H1 (cell line): Measurements from ENCODE around the gene METTL6. TPM values are rescaled to one million over a fixed set of nuclear protein-coding genes. Genes with fewer than 3 reads are reported as not detected.

Experiments
- CTCF ChIA-PET: fragments of 300-600 bp; sonication (Branson Sonifier 250); formaldehyde crosslinking; loops from one replicate; lab custom pipeline; 2021; ENCODE audit not compliant: partially characterized antibody; lab: Charles Lee
- POLR2A ChIA-PET: fragments of 300-600 bp; sonication (Branson Sonifier 250); formaldehyde crosslinking; loops from one replicate; lab custom pipeline; 2021; ENCODE audit warnings: inconsistent platforms; ENCODE audit not compliant: partially characterized antibody; lab: Charles Lee
- DNase-seq, 2 experiments: peaks; one replicate each; pipeline versions ENCODE4 v3.0.0 to v3.0.0-alpha.2; 2010 to 2022; ENCODE audit warnings: low spot score in 2 of 2, low read depth in 1 of 2, mixed read lengths in 1 of 2
- FAIRE-seq: peaks from 2 replicates; lab custom pipeline; 2011; peaks lifted over from hg19 to GRCh38; lab: Jason Lieb, UNC
- H2AFZ ChIP-seq: 2 replicates; pipeline ENCODE4 v1.8.1; 2012; ENCODE audit warnings: low read length, inconsistent platforms
- H2AK5ac ChIP-seq: 2 replicates; pipeline ENCODE4 v1.6.1; 2013; ENCODE audit warnings: low read depth, low read length
- H2BK120ac ChIP-seq: replicated peaks from 2 replicates; pipeline ENCODE3; 2013; ENCODE audit warnings: low read depth, low read length, inconsistent platforms
- H2BK12ac ChIP-seq: 2 replicates; pipeline ENCODE4 v1.6.1; 2013; ENCODE audit warnings: low read depth, low read length
- H2BK15ac ChIP-seq: 2 replicates; pipeline ENCODE4 v1.6.1; 2013; ENCODE audit warnings: low read length
- H2BK20ac ChIP-seq: 2 replicates; pipeline ENCODE4 v1.6.1; 2013; ENCODE audit warnings: low read length
- H2BK5ac ChIP-seq: 2 replicates; pipeline ENCODE4 v1.6.1; 2013; ENCODE audit warnings: low read depth, low read length
- H3K14ac ChIP-seq: 2 replicates; pipeline ENCODE4 v1.6.1; 2013; ENCODE audit warnings: inconsistent platforms; ENCODE audit not compliant: insufficient read length
- H3K18ac ChIP-seq: 2 replicates; pipeline ENCODE4 v1.6.1; 2013; ENCODE audit warnings: low read length; ENCODE audit errors: extremely low read depth
- H3K23ac ChIP-seq: 2 replicates; pipeline ENCODE4 v1.6.1; 2013; ENCODE audit warnings: inconsistent platforms; ENCODE audit not compliant: insufficient read length
- H3K23me2 ChIP-seq: 2 replicates; pipeline ENCODE4 v1.6.1; 2013; ENCODE audit warnings: low read depth, low read length
- H3K27ac ChIP-seq: 2 replicates; pipeline ENCODE4 v1.6.1; 2011; ENCODE audit warnings: low read depth, low read length, inconsistent platforms
- H3K27me3 ChIP-seq, 4 experiments: replicated peaks in 1 of 4; 1 replicate in 1 of 4; 2 replicates in 3 of 4; pipeline versions ENCODE4 v1.6.1 to v1.8.1; 2011 to 2013; ENCODE audit warnings: low read length in 3 of 4, mild to moderate bottlenecking in 3 of 4, inconsistent platforms in 2 of 4, mixed read lengths in 2 of 4, moderate library complexity in 1 of 4; ENCODE audit not compliant: control insufficient read depth in 3 of 4, insufficient read depth in 3 of 4; ENCODE audit errors: extremely low read depth in 1 of 4
- H3K36me3 ChIP-seq, 4 experiments: 2 replicates each; pipeline versions ENCODE4 v1.6.1 to v1.8.1; 2011 to 2013; ENCODE audit warnings: mild to moderate bottlenecking in 4 of 4, low read length in 3 of 4, moderate library complexity in 2 of 4, control low read depth in 1 of 4, inconsistent platforms in 1 of 4; ENCODE audit not compliant: insufficient read depth in 4 of 4, control insufficient read depth in 2 of 4
- H3K4ac ChIP-seq: replicated peaks from 2 replicates; pipeline ENCODE3; 2013; ENCODE audit warnings: low read length, low read depth, mixed read lengths, inconsistent platforms; ENCODE audit not compliant: insufficient read length
- H3K4me1 ChIP-seq, 4 experiments: replicated peaks in 1 of 4; 1 replicate in 1 of 4; 2 replicates in 3 of 4; pipeline versions ENCODE4 v1.6.1 to v1.8.1; 2011 to 2013; ENCODE audit warnings: low read length in 3 of 4, inconsistent platforms in 2 of 4, mixed read lengths in 1 of 4; ENCODE audit not compliant: insufficient read depth in 4 of 4, control insufficient read depth in 3 of 4
- H3K4me2 ChIP-seq, 2 experiments: 2 replicates each; pipeline versions ENCODE4 v1.6.1 to v1.8.1; 2011 to 2013; ENCODE audit warnings: low read depth in 2 of 2, low read length in 2 of 2, control low read depth in 1 of 2, inconsistent platforms in 1 of 2, mild to moderate bottlenecking in 1 of 2; ENCODE audit not compliant: insufficient read depth in 1 of 2
- H3K4me3 ChIP-seq, 4 experiments: fragments of 200-600, 300-600 bp in 1 of 4; sonication (generic), shearing (Covaris generic), sonication (Bioruptor Twin) in 1 of 4; 2 replicates each; pipeline versions ENCODE4 v1.5.1 to v1.8.1; 2011 to 2016; ENCODE audit warnings: low read length in 4 of 4, low read depth in 3 of 4, control low read depth in 2 of 4, inconsistent platforms in 2 of 4, mild to moderate bottlenecking in 2 of 4, mixed read lengths in 1 of 4, moderate library complexity in 1 of 4; ENCODE audit not compliant: insufficient read depth in 2 of 4; ENCODE audit errors: extremely low read depth in 1 of 4
- H3K56ac ChIP-seq: replicated peaks from 2 replicates; pipeline ENCODE3; 2013; ENCODE audit warnings: low read depth, mild to moderate bottlenecking, mixed read lengths, low read length, inconsistent platforms; ENCODE audit not compliant: insufficient read length
- H3K79me1 ChIP-seq: 2 replicates; pipeline ENCODE4 v1.6.1; 2013; ENCODE audit warnings: low read depth, low read length, control low read depth
- H3K79me2 ChIP-seq, 2 experiments: 2 replicates each; pipeline versions ENCODE4 v1.6.1 to v1.8.1; 2012 to 2013; ENCODE audit warnings: low read length in 2 of 2, mild to moderate bottlenecking in 2 of 2, inconsistent platforms in 1 of 2; ENCODE audit not compliant: insufficient read depth in 2 of 2, control insufficient read depth in 1 of 2
- H3K9ac ChIP-seq, 4 experiments: replicated peaks in 1 of 4; 1 replicate in 1 of 4; 2 replicates in 3 of 4; pipeline versions ENCODE4 v1.6.1 to v1.8.1; 2011 to 2013; ENCODE audit warnings: low read depth in 3 of 4, low read length in 3 of 4, control low read depth in 2 of 4, mild to moderate bottlenecking in 2 of 4, moderate library complexity in 2 of 4, inconsistent platforms in 1 of 4; ENCODE audit errors: extremely low read depth in 1 of 4
- H3K9me3 ChIP-seq, 2 experiments: 2 replicates each; pipeline versions ENCODE4 v1.6.1 to v1.8.1; 2012 to 2013; ENCODE audit warnings: mild to moderate bottlenecking in 2 of 2, moderate library complexity in 2 of 2, control low read depth in 1 of 2, inconsistent platforms in 1 of 2, low read depth in 1 of 2, low read length in 1 of 2, mixed read lengths in 1 of 2; ENCODE audit not compliant: insufficient read depth in 2 of 2
- H4K20me1 ChIP-seq, 2 experiments: replicated peaks in 1 of 2; 2 replicates each; pipeline versions ENCODE3 to v1.8.1; 2011 to 2013; ENCODE audit warnings: inconsistent platforms in 2 of 2, low read length in 2 of 2, mild to moderate bottlenecking in 1 of 2; ENCODE audit not compliant: insufficient read depth in 2 of 2, control insufficient read depth in 1 of 2
- H4K5ac ChIP-seq: 2 replicates; pipeline ENCODE4 v1.6.1; 2013; ENCODE audit warnings: low read length, low read depth, mixed read lengths, inconsistent platforms; ENCODE audit not compliant: insufficient read length
- H4K8ac ChIP-seq: 2 replicates; pipeline ENCODE4 v1.8.0; 2013; ENCODE audit warnings: mild to moderate bottlenecking, moderate library complexity, low read length, inconsistent platforms; ENCODE audit not compliant: insufficient read depth; ENCODE audit errors: extremely low read depth
- H4K91ac ChIP-seq: replicated peaks from 2 replicates; pipeline ENCODE3; 2013; ENCODE audit warnings: low read length, mixed read lengths, inconsistent platforms; ENCODE audit not compliant: insufficient read length
- CEBPB ChIP-seq: IDR thresholded peaks from 2 replicates; pipeline ENCODE4 v1.6.1; 2012; ENCODE audit warnings: low read depth, low read length
- ZNF274 ChIP-seq: IDR thresholded peaks from 2 replicates; pipeline ENCODE4 v1.7.0; 2012; ENCODE audit warnings: low read length, borderline replicate concordance; ENCODE audit errors: extremely low read depth
- WGBS, 2 experiments: shearing (Covaris generic) in 1 of 2; methylation state at CpG; one replicate each; pipeline versions ENCODE4 v1.1.6 to v1.1.7; 2013 to 2015; ENCODE audit warnings: low lambda C conversion rate in 2 of 2, mixed read lengths in 2 of 2, inconsistent platforms in 1 of 2, low coverage in 1 of 2, missing lambda C conversion rate in 1 of 2; ENCODE audit not compliant: insufficient replicate concordance in 2 of 2, insufficient coverage in 1 of 2, insufficient read length in 1 of 2; ENCODE audit errors: extremely low coverage in 1 of 2, missing lambda C conversion rate in 1 of 2; 5-methylcytosine and 5-hydroxymethylcytosine counted together
- polyA plus RNA-seq, 7 experiments: library from polyadenylated mRNA; depleted of rRNA in 3 of 7; stranded (reverse) in 5 of 7; unstranded in 2 of 7; fragments of >200 nt in 5 of 7; fragments of 200-250 nt in 2 of 7; gene quantifications; 1 replicate in 5 of 7; 2 replicates in 1 of 7; 4 replicates in 1 of 7; pipeline versions ENCODE4 v1.2.1 to v1.2.3, GENCODE V29; 2011 to 2013; ENCODE audit warnings: missing spikeins in 2 of 7, mixed read lengths in 2 of 7
- total RNA-seq: library from RNA; stranded (reverse); fragmentation: NEBNext Ultra II Directional; extraction: Animal tissue kit (Norgen Biotek cat#: 25700); gene quantifications from 2 replicates; pipeline ENCODE4 v1.2.1, GENCODE V29; 2021

METTL6 gene
- total and polyA plus RNA-seq, 2 of the 8 experiments (the other 6 are each of a cell fraction or from before 2014, with no cell fraction given) = 18.4 to 20.0 TPM

- Histone ChIP-seq H3K14ac (no peak overlapping the region), H2AK5ac (no peak overlapping the region), H3K27me3 (no peaks in the 10 kb centered on the region; a peak in 1 of 7 replicates), H4K91ac (no peak overlapping the region), H3K18ac (no peak overlapping the region), H2BK15ac (no peak overlapping the region), H3K4me2 (no peak overlapping the region), H3K27ac (no peak overlapping the region), H3K79me2 (no peaks in the 10 kb centered on the region), H3K4me3 (no peak overlapping the region), H2BK120ac (no peak overlapping the region), H2BK12ac (no peak overlapping the region), H3K79me1 (no peaks in the 10 kb centered on the region), H3K9ac (no peak overlapping the region), H3K4ac (no peak overlapping the region), H2BK5ac (no peak overlapping the region), H3K23me2 (no peaks in the 10 kb centered on the region), H3K9me3 (no peaks in the 10 kb centered on the region), H4K5ac (no peak overlapping the region), H3K4me1 (peaks cover 0 to 2% (median under 1%) of the 10 kb centered on the region in 4 experiments; a peak in 2 of 7 replicates), H3K36me3 (no peaks in the 10 kb centered on the region), H4K20me1 (no peaks in the 10 kb centered on the region), H4K8ac (no peak overlapping the region), H2BK20ac (no peak overlapping the region), H3K56ac (no peak overlapping the region), H3K23ac (no peak overlapping the region), H2AFZ (no peak overlapping the region)
- CTCF ChIA-PET = interaction anchor here (0.6 to 2.2 kb wide), 5 partner anchors 9 to 99 kb away, joined by 3 to 7 read pairs (median 3); no protein-coding TSS in a partner anchor
- DNase-seq = no peak
- WGBS, 2 experiments = 89% methylated on average over 1 of the region's 1 CpG; no CpG with 5 or more reads in 1 of the 2 experiments
- POLR2A ChIA-PET = interaction anchor here (0.6 kb wide), 1 partner anchor 18 kb away, joined by 3 read pairs; no protein-coding TSS in a partner anchor
- TF ChIP-seq ZNF274 = no peak
- TF ChIP-seq CEBPB = no peak
- FAIRE-seq = no peak
These were observed 60.3 kb downstream of the METTL6 start for GRCh38 chr3:15367059-15367458.
